HCEC 1CT (cell line): Measurements from ENCODE around the gene RICTOR.
"Not testable (repeated sequence)": the region's sequence is repeated elsewhere in the genome, so short reads cannot be mapped to it uniquely, and the experiment has no call there.

ENCODE experiments used
- DNase-seq: peaks from one replicate; pipeline ENCODE4 v3.0.0-alpha.2; 2017

RICTOR gene

DNA sequence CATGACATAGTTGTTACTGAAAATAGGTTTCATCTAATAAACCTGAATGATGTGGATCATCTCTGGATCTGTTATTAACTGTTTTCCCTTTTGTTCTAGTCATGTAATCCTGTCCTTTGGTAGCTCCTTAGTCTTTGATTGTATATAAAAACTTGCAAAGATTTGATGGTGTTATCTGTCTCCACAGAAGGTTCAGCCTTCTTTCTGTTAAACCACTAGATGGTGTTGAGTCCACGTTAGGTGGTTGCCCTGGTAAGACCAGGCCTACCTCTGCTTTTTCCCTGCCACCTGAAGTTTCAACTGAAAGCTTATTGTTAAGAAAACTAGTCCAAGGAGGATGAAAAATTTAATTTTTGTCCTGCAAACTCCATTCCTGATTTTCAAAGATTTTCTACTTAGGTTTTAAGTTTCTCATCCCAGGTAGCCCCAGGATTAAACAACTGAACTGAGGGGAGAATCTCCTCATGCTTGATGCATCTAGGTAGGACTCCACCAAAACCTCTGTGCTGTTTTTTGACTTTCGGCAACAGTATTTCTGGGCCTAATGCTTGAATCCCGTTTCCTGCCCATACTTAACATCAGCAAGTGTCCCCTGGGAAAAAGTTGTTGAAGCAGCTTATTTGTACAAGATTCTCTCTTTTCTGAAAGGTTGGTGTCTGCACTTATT is 68.5 kb downstream of the RICTOR start:
- peak; percentile 45 for DNase-seq

DNA sequence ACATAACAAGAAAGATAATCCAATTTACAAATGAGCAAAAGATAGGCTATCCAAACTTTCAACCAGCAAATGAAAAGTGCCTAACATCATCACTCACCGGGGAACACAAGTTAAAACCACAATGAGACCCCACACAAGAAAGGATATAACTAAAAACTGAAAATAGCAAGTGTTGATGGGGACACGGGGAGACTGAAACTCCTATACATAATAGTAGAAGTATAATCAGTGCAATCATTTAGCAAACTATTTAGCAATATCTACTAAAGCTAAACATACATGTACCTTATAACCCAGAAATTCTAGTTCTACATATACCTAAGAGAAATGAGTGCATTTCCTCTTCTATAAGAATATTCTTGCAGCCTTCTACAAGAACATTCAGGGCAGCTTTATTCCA is 72.5 kb downstream of the RICTOR start:
- DNase-seq: no peak

DNA sequence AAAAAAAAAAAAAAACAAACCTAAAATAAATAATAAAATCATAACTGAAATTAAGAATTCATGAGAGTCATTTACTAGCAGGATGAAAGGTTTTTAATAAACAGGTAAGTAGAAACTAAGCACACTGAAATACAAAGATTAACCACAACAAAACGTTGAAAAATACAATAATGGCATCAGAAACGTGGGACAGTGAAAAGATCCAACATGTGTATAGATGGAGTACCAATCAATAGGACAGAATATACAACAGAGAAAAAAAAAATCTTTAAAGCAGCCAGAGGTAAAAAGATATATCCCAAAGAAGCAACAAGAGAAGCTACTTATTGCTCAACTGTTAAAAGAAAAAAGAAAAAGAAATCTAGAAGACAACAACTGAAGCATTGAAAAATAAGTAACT is 75.2 kb downstream of the RICTOR start:
- no peak for DNase-seq

DNA sequence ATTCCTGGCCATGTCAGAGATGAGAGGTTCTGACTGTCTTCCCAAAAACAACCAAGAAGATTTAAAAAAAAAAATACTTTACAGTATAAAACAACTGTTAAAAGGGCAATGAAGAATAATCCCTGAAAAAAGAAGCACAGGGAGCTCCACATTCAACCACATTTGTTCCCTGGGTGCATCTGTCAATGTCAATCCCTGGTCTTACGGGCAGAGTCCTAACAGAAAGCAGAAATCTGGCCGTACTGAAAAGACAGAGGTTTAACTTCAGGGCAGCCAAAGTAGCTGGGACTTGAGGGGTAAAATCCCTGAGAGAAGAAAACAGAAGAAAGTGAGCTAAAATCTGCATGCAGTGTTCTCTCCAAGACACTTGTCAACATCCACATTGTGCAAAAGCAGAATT is 76.6 kb downstream of the RICTOR start:
- no peak for DNase-seq

DNA sequence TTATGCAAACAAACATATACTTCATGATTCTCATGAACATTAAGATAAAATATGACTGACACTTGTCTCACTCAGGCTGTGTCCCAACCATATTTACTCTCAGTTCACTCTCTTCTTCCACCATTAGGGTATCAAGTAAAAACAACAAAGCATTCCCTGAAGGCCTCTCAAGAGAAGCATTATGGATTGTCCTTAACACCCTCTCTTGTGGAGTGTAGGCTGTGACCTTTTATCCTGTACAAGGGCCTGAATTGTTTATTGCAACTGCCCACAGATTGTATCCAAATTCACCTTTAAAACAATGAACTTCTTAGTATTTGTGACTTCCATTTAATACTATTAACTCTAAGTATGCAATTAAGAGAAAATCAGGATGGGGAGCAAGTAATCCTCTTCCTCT is 78.1 kb downstream of the RICTOR start:
- DNase-seq: no peak

DNA sequence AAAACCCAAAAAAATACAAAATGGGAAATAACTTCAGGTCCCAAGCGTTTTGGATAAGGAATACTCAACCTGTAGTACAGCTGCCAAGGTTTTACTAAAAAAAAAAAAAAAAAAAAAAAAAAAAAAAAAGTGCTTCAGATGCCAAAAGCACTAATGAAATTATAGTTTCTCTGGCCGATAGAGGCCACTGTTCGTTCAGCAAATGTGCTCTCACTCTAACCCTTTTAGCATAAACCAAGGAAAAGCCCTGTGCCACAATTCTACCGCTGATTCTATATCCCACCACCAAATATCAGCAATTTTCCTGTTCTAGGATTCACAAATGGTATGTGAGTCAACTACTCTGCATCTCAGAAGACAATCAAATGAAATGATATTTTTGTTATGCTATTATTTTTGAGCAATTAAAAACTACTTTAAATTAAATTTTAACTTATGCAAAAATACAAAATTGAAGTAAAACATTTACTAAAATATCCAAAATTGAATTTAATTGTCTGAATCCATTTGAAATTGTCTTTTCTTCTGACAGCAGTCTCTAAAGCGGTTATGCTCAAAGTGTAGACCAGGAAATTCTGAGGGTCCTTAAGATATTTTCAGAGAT is 79.8 kb downstream of the RICTOR start:
- DNase-seq: peak; percentile 76

DNA sequence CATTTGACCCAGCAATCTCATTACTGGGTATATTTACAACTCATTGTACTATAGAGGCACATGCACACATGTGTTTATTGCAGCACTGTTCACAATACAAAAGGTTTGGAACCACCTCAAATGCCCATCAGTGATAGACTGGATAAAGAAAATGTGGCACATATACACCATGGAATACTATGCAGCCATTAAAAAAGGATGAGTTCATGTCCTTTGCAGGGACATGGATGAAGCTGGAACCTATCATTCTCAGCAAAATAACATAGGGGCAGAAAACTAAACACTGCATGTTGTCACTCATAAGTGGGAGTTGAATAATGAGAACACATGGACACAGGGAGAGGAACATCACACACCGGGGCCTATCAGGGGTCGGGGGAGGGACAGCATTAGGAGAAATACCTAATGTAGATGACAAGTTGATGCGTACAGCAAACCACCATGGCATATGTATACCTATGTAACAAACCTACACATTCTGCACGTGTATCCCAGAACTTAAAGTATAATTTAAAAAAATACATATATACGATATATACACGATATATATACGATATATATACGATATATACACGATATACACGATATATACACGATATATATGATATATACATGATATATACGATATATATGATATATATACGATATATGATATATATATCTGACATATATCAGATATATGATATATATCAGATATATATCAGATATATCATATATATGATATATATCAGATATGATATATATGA is 84.1 kb downstream of the RICTOR start:
- DNase-seq: not testable (repeated sequence)

DNA sequence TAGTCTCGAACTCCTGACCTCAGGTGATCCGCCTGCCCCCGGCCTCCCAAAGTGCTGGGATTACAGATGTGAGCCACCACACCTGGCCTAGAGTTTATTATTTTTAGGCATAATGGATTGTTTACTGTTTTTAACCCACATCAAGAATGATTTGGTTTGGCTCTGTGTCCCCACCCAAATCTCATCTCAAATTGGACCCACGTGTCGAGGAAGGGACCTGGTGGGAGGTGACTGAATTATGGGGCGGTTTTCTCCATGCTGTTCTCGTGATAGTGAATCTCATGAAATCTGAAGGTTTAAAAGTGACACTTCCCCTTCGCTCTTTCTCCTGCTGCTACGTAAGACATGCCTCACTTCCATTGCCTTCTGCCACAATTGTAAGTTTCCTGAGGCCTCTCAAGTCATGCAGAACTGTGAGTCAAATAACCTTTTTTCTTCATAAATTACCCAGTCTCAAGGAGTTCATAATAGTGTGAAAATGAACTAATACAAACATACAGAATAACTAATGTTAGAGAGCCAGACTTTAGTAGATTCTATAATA is 88.2 kb downstream of the RICTOR start:
- no peak for DNase-seq

DNA sequence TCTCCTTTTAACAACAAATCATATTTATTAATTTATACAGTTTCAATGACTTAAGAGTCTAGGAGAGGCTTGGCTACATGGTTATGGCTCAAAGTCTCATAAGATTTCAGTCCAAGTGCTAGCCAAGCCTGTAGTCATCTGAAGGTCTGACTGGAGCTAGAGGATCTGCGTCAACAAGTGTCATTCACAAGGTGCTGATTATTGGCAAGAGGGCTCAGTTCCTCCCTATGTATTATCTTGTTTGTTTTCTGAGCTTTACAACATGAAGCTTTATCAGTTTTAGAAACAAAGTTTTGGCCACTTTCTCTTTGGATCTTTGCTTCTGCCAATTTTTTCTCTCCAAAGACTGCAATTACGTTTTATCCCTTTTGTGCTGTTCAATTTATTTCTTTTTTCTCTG is 94.7 kb downstream of the RICTOR start:
- no peak for DNase-seq

DNA sequence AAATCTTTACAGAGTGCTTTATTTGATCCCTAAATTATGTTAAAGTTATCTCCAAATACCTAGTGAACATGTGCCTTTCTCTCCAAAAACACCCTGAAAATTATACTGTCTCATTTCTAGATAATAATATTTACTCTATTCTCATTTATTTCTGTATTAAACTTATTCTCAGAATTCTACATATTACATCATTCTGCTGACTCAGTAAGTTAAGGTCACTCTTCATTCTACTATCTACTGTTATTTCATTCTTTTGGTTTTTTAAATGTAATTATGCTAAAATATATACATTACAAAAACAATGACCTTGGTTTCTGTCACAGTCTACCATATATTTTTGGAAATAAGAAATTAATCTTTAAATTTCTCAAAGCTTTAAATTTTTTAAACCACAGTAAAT is 96.2 kb downstream of the RICTOR start:
- no peak for DNase-seq

DNA sequence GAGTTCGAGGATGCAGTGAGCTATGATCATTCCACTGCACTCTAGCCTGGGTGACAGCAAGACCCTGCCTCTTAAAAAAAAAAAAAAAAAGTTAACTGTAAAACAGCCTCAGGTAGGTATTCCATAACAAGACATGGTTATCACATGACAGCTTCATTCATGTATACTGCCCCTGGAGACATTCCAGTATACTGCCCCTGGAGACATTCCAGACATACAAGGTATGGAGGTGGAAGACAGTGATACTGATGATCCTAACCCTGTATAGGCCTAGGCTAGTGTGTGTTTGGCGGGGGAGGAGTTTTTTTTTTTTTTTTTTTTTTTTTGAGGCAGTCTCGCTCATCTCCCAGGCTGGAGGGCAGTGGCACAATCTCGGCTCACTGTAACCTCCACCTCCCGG is 105.5 kb downstream of the RICTOR start:
- DNase-seq: no peak

DNA sequence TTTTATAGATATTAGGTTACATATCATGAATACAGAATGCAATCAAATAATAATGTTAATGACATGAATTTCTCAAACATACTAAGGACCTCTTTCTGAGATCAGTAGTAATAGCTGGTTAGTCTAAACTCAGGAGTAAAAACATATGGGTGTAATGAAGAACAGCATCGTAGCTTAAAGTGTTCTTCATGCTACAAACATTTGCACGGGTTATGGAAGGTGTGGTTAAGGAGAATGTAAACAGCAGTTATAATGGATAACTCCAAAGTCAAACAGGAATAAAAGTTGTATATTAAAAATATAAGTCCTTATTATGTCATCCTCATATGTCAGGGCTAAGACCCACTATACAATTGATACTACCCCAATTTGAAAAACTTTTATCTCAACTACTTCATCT is 112.5 kb downstream of the RICTOR start:
- DNase-seq: no peak

DNA sequence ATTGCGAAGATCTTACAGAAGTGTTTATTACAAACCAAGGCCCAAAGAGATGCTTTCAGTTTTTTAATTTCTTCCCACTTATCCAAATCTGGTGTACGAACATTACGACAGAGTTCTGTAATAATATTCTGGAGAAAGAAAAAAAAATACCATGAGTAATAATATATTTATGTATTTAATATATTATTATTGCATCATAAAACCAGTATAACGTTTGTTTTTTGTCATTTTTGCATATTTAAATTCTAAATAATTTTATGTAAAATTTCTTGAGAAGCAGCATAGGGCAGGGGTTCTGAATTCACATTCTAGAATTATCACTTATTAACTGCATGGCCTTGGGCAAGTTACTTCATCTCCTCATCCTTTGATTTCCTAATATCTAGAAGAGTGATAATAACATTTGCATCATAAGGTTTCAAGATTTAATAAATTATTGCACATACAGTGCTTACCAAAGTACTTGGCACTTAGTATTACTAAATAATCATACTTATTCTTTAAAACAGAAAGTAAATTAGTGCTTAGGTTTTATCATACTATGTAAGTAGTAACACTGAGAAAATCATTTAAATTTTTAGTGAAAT is 120.7 kb downstream of the RICTOR start:
- no peak for DNase-seq

DNA sequence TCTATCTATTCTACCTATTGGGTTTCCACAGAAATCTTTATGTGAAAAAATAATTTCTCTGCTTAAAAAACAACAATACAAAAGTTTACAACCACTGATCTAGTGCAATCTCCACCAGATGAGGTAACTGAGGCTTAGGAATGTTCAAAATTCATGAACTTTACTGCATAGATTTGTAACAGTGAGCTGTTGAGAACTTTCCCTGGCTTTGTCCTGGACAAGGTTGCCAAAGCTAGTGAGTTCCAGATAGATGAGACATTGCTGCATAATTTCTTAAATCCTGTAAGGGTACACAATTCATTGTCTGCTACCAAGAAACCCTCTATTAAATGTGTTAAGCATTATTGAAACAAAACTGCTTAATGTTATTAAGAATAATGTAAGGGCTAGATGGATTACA is 125.7 kb downstream of the RICTOR start:
- DNase-seq: peak; percentile 13

DNA sequence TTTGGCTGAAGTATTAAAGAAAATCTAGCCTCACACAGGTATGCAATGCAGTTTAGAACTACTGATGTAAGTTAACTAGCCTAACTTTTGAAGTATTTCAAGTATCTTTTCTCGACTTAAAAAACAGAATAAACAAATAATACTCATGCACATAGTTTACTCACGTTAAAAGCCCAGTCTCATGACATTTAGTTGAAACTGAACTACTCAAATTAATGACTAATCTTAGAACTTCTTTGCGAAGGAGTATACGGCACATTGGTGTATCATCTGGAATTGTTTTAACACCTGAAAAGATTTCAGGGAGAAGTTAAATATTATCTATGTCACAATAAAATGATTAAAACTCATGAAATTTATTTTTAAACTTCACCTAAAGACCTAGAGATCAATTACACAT is 129.9 kb downstream of the RICTOR start:
- DNase-seq: no peak

DNA sequence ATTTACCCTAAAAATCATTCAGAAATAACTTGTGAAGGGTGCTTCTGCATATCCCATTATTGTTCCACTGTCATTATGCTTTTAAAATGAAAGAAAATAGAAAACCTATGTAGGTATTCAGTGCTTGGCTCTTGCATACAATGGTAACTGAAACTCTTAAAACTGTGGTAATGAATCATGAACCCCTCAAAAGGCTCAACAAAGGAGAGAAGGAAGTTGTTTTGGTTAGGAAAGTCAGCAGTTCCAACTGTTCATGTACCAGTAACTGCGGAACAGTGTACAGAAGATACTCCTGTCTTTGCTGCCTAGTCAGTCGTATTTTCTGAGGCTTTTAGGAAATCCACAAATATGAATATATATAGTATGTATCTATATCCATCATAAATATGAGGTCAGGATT is 132.3 kb downstream of the RICTOR start:
- no peak for DNase-seq

DNA sequence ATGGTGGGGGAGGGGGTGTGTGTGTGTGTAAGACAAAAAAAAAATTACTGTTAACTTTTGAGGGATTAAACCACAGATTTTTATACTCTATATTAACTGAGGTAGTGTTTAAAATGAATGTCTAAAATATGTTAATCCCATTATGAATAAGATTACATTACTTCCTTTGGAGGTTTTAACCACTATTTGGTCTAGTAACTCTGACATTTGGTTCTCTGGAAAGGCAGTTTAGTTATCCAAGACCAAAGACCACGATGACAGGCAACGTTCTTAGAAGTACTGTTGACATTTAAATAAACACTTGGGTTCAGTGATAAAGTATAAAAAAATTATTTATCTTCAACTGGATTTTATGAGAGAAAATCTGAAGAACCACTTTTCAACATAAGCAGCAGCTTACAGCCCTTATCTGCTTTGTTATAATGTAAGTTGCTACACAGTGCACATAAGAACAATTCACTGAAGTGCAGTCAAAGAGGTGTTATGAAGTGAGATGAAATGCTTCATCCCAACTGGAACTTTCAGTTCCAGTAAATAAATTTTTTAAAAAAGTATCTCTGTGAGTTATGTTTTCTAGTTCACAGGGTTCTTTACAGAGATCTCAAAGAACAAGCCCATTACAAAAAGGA is 133.9 kb downstream of the RICTOR start:
- no peak for DNase-seq

DNA sequence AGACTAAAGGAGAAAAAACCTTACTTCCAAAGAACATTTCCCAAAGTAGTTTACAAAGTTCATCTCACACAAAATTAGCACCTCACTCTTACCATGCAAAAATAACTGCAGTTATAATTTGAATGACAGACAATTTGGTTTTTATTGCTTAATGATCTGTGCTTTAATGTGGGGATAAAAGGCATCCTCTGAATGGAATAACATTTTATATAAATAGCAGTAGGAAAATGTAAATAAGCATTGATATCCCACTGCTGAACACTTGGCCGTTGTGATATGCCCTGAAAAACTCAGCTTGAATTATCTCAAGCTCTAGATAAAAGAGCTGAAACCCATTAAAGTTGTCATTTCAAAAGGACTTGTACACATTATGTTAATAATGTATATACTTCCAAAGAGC is 135.2 kb downstream of the RICTOR start:
- no peak for DNase-seq

DNA sequence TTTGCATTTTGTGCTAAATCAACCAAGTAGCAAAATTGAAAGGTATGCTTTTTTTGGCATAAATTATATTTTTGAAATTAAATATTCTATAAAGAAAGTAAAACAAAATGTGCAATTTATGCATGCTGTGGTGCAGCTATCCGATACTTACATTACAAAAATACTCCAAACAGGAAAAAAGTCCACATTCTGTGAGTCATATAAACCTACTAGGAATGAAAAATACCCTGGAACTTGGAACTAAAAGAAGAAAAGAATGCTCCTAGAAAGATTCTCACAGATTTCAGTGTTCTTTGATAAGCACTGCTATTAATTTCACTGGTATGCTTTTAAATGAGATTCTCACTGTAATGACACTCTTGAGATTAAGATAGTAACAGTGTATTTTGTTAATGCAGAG is 135.8 kb downstream of the RICTOR start:
- DNase-seq: no peak

DNA sequence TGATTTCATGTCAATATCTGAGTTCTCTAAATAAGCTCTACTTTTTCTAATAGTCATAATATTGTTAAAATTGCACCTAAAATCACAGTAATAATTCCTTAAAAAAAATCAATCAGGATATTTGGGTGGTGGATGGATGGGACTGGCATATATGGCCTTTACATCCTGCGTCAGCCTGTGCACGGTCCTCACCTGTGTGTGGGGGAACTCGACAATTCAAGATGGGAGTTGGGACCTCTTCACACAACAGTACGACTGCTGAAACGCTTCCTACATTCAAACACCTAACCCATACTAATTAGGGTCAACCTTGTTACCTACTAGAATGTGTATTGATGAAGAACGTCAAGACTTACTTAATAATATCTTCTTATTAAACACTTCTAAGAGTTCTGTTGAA is 137.9 kb downstream of the RICTOR start:
- no peak for DNase-seq

DNA sequence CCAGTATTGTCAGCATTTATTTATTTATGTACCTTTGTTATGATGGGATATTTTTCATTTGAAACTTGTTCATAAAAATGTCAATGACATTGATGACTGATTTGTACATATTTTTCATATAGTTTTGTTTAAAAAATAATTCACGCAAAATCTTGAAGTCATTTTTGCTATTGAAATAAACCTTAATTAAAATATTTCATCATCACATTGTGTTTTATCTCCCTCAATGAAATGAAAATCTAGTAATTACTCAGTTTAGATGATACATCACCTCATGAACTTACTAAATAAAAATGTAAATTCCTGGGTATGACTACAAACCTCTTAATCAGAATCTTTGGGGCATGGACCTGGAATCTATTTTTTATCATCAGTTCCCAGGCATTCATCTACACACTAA is 138.8 kb downstream of the RICTOR start:
- no peak for DNase-seq

DNA sequence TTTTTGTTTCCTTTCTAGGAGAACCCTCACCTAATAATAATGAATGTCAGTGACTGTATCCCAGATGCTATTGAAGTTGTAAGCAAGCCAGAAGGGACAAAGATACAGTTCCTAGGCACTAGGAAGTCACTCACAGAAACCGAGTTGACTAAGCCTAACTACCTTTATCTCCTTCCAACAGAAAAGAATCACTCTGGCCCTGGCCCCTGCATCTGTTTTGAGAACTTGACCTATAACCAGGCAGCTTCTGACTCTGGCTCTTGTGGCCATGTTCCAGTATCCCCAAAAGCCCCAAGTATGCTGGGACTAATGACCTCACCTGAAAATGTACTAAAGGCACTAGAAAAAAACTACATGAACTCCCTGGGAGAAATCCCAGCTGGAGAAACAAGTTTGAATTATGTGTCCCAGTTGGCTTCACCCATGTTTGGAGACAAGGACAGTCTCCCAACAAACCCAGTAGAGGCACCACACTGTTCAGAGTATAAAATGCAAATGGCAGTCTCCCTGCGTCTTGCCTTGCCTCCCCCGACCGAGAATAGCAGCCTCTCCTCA is 141.3 kb downstream of the RICTOR start:
- DNase-seq: no peak

DNA sequence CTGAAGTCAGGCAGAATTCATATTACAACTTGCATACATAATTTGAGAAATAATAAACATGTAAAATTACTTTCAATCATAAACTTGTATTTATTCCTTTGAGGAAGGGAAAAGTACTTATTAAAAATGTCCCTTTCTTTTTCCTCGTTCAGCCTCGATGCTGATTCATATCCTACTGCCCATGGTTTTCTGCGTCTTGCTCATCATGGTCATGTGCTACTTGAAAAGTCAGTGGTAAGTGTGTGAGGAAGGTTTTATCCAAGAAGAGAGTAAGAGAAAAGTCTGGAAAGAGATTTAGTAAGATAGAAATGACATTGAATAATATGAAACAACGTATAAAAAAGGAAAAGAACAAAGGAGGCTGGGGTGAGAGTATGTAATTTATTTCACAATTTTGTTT is 142.5 kb downstream of the RICTOR start:
- DNase-seq: no peak
